ENCODE measurements around the gene PCP4.

PCP4 gene

DNA sequence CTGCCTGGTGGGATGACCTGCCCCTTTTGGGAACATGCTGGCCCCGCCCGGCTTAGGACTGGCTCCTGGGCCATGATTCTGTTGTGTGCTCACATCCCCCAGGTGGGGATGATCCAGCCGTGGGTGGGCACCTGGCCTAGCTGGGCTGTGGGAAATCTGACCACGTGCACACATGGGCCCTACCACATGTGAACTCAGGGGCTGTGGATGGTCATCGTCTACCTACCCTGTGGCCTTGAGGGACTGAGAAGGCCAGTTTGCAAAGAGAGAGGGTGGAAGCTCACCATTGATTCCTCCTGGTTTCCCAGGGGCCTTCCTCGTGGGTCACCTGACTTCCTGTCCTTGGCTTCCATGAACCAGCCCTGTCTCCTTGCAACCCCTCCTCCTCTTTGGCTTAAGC lies 19.4 kb upstream of the PCP4 start:
- Histone ChIP-seq H3K9ac (ENCODE audit: low read length) (no peak overlapping the region), H3K36me3 (ENCODE audit: control insufficient read depth, insufficient read depth, low read length, severe bottlenecking) (no peaks in the 10 kb centered on the region)

DNA sequence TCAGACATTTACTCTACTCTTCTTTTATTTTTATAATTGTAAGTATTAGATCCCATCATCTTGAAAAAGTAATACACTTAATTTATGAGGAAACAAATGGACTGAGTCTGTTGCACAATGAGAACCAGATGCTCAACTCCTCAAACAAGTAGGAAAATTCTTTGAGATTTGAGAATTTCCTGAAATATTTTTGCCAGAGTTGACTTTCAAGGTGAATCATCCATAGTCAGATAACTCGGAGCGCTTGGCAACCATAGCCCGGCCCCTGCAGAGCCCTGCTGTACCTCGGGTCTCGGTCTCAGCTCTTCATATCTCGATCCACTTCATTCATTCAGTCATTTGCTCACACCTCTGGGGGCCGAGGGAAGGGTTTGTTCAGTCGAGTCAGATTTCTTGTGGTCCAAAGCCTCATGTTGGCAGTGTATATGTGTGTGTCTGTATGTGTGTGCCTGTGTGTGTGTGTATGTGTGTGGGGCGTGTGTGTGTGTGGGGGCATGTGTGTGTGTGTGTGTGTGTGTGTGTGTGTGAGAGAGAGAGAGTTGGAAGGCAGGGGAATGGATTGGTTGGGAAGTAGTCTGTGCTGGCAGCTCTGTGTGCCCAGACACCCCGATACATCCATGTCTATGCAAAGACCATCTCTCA lies 18.1 kb upstream of the PCP4 start:
- Histone ChIP-seq H3K36me3 (ENCODE audit: control insufficient read depth, insufficient read depth, low read length, severe bottlenecking) (no peaks in the 10 kb centered on the region), H3K9me3 (ENCODE audit: control insufficient read depth, low read length) (no peaks in the 10 kb centered on the region), H3K4me3 (ENCODE audit: low read length) (no peak overlapping the region), H3K4me1 (ENCODE audit: control insufficient read depth, insufficient read depth, low read length) (no peaks in the 10 kb centered on the region), H3K9ac (ENCODE audit: low read length) (no peak overlapping the region), H3K27me3 (replicated peaks; ENCODE audit: control insufficient read depth, insufficient read depth, low read length) (no peaks in the 10 kb centered on the region)
- DNase-seq (ENCODE audit: low read depth), result peak; percentile 77

More for the DNA sequence above, 19.4 kb upstream of the PCP4 start:
- Histone ChIP-seq H3K4me3 (ENCODE audit: low read length) (no peak overlapping the region), H3K27me3 (replicated peaks; ENCODE audit: control insufficient read depth, insufficient read depth, low read length) (no peaks in the 10 kb centered on the region), H3K4me1 (ENCODE audit: control insufficient read depth, insufficient read depth, low read length) (no peaks in the 10 kb centered on the region), H3K9me3 (ENCODE audit: control insufficient read depth, low read length) (no peaks in the 10 kb centered on the region)
- no peak for DNase-seq (ENCODE audit: low read depth)

DNA sequence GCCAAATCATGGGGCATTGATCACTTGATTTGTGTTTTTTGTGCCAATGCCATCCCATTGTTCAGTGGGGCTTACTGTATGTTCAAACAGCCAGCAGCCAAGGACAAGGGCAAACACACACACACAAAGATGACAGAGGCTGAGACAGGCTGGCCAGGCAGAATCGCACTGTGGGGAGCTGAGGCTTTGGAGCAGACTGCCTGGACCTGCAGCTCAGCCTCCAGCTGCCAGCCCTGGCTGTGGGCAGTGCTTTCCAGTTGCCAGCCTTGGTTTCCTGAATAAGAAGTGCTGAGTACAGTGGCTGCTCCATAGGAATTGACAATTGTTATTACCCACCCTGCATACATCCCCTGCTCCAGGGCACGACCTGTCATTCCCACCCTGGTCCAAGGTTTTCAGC lies 16.9 kb upstream of the PCP4 start:
- no peaks in the 10 kb centered on the region for H3K36me3 ChIP-seq (ENCODE audit: control insufficient read depth, insufficient read depth, low read length, severe bottlenecking)
- no peak overlapping the region for H3K4me3 ChIP-seq (ENCODE audit: low read length)
- no peaks in the 10 kb centered on the region for H3K4me1 ChIP-seq (ENCODE audit: control insufficient read depth, insufficient read depth, low read length)
- DNase-seq (ENCODE audit: low read depth), result no peak
- H3K9me3 ChIP-seq (ENCODE audit: control insufficient read depth, low read length), result no peaks in the 10 kb centered on the region
- no peaks in the 10 kb centered on the region for H3K27me3 ChIP-seq (replicated peaks; ENCODE audit: control insufficient read depth, insufficient read depth, low read length)
- H3K9ac ChIP-seq (ENCODE audit: low read length), result no peak overlapping the region

DNA sequence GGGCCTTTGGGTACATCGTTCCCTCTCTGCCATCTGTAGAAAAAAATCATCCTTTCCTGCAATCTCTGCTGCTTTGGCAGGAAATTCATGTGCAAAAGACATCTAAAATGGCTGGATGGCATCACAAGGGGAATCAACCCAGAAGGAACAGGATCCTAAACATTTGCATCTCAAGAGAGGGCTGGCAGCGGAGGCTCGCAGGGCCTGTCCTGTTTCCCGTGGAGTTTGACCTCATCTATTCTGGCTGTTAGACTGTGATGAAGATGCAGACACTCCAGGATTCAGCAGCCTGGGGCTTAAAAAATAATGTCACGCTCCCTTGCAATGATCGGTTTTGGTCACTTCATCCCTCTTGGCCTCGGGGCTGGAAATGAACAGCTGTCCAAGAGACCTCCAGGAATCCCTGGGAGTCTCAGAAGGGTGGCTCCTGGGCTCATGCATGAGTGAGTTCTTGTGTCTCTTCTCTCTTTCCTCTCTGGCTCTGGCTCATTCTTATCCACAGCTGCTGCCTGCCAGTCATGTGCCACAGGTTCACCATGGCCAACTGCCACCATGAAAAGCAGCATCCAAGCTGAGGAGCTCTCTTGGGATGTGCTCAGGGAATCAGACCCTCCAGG lies 16.1 kb upstream of the PCP4 start:
- H3K4me1 ChIP-seq (ENCODE audit: control insufficient read depth, insufficient read depth, low read length), result no peaks in the 10 kb centered on the region
- no peak for DNase-seq (ENCODE audit: low read depth)
- H3K9me3 ChIP-seq (ENCODE audit: control insufficient read depth, low read length), result no peaks in the 10 kb centered on the region
- H3K27me3 ChIP-seq (replicated peaks; ENCODE audit: control insufficient read depth, insufficient read depth, low read length), result no peaks in the 10 kb centered on the region
- H3K9ac ChIP-seq (ENCODE audit: low read length), result no peak overlapping the region
- H3K36me3 ChIP-seq (ENCODE audit: control insufficient read depth, insufficient read depth, low read length, severe bottlenecking), result no peaks in the 10 kb centered on the region
- no peak overlapping the region for H3K4me3 ChIP-seq (ENCODE audit: low read length)

DNA sequence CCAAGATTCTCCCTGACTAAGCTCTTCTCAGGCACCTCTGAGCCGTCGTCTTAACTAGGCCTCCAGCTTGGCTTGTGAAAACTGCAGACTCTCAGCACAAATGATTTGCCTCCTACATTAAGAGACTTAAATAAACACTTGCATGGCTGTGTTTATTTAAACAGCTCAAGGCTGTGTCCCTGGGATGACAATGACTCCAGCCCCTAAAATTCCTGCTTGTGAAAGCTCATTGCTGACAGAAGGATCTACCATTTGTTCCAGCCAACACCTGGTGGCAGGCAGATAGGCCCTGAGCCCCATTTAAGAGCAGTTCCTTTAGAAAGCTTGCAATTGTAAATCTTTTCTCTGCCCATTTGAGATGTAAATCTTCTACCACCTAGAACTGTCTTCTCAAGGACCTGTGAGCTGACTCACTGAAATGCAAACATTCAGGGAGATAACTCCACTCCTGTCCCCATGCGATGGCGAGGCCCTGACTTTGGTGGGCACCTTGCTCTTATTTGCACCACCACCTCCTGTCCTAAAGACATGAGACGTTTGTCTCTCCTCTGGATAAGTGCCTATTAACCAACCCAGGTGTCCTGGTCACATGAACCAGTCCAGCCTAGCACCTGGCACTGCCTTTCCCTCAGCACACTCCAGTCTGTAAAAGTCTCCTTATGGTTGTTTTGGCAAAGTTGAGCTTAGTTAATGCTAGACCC lies 15.1 kb upstream of the PCP4 start:
- H3K36me3 ChIP-seq (ENCODE audit: control insufficient read depth, insufficient read depth, low read length, severe bottlenecking), result no peaks in the 10 kb centered on the region
- DNase-seq (ENCODE audit: low read depth), result peak; percentile 16
- no peaks in the 10 kb centered on the region for H3K9me3 ChIP-seq (ENCODE audit: control insufficient read depth, low read length)
- H3K4me3 ChIP-seq (ENCODE audit: low read length), result no peak overlapping the region
- H3K4me1 ChIP-seq (ENCODE audit: control insufficient read depth, insufficient read depth, low read length), result no peaks in the 10 kb centered on the region
- no peaks in the 10 kb centered on the region for H3K27me3 ChIP-seq (replicated peaks; ENCODE audit: control insufficient read depth, insufficient read depth, low read length)
- H3K9ac ChIP-seq (ENCODE audit: low read length), result no peak overlapping the region

DNA sequence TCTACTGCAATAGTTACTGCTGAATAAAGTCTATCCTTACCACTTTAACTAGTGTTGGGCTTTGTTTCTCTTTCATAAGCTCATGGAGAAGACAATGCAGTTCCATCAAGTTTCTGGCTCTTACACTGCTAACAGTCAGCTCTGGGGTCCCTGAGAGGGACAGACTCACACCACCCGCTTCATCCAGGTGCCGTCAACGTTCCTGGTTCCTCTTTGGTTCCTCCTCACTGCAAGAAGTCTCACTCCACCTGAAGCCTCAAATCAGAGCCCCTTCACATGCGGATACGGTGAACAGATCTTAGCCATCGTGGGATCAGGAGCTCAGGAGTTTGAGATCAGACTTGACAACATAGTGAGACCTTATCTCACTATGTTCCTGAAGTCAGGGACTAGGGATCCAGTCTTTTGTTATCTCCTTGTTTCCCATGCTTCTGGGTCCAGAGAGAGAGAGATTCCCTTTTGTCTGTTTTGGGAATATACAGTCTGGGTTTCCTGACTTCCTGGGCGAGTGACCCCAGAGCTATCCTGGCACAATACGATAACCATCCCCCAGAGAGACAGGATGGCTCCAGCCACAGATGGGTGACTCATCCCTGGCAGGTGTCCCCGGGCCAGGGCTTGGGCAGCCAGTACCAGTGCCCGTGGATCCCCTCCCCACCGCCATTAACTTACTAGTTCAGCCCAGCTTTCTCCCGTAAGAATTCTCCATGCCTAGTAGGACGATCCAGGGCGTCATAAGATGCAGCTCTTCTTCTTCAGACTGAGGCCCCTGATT lies 14.3 kb upstream of the PCP4 start:
- Histone ChIP-seq H3K9ac (ENCODE audit: low read length) (no peak overlapping the region), H3K36me3 (ENCODE audit: control insufficient read depth, insufficient read depth, low read length, severe bottlenecking) (no peaks in the 10 kb centered on the region)

DNA sequence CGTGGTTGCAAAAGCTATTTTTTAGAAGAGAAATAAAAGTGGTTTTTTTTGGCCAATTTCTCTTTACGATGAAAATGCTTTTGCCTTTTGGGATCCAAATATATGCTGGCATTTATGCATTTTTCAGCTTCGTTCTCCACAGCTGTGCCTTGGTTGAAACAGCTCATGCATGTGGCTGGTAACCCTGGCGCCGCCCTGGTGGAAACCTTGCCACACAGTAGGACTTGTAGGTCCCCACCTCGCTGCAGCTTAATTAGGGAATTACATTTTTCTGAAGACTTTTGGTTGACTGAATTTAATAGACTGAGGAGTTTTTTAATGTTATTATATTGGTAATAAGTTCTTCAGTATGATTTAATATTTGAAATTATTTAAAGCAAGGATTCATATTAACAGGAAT lies 12.7 kb upstream of the PCP4 start:
- no peaks in the 10 kb centered on the region for H3K36me3 ChIP-seq (ENCODE audit: control insufficient read depth, insufficient read depth, low read length, severe bottlenecking)
- H3K9me3 ChIP-seq (ENCODE audit: control insufficient read depth, low read length), result no peaks in the 10 kb centered on the region
- no peaks in the 10 kb centered on the region for H3K27me3 ChIP-seq (replicated peaks; ENCODE audit: control insufficient read depth, insufficient read depth, low read length)
- no peak overlapping the region for H3K4me3 ChIP-seq (ENCODE audit: low read length)
- H3K4me1 ChIP-seq (ENCODE audit: control insufficient read depth, insufficient read depth, low read length), result no peaks in the 10 kb centered on the region
- DNase-seq (ENCODE audit: low read depth), result no peak
- no peak overlapping the region for H3K9ac ChIP-seq (ENCODE audit: low read length)

More for the DNA sequence above, 14.3 kb upstream of the PCP4 start:
- Histone ChIP-seq H3K4me1 (ENCODE audit: control insufficient read depth, insufficient read depth, low read length) (no peaks in the 10 kb centered on the region), H3K9me3 (ENCODE audit: control insufficient read depth, low read length) (no peaks in the 10 kb centered on the region), H3K4me3 (ENCODE audit: low read length) (no peak overlapping the region), H3K27me3 (replicated peaks; ENCODE audit: control insufficient read depth, insufficient read depth, low read length) (no peaks in the 10 kb centered on the region)
- no peak for DNase-seq (ENCODE audit: low read depth)

DNA sequence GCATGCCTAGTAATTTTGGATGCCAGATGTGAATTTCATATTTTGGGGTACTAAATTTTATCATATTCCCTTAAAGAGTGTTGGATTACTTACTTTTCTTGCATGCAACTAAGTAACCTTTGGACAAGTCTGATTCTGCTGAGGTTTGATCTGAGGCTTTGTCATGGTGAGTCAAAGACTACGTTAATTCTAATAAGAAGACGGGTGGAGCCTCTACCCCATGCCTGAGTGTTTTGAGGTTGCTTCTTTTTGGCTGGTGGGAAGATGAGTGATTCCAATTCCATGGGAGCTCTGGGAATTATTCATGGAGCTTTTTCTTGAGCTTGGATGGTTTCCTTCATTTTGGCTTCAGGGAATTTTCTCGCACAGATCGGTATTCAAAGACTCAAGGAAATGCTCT lies 11.6 kb upstream of the PCP4 start:
- H3K36me3 ChIP-seq (ENCODE audit: control insufficient read depth, insufficient read depth, low read length, severe bottlenecking), result no peaks in the 10 kb centered on the region

DNA sequence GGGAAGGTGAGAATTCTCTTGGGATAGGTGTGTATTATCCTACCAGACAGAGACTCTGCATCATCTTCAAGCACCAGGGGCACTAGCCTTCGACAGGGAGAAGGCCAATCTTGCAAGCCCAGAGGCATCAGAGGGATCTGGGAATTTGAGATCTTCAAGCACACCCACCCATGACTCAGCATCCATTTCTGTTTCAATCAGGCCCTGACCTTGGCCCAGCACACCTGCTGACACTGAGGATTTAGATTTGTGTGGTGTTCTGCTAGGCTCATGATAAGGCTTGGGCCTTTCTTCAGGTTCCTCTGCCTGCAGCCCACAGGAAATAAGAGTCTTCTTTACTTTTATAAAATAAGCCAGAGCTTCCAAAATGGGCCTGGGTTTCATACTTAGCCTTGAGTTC lies 6.6 kb upstream of the PCP4 start:
- H3K36me3 ChIP-seq (ENCODE audit: control insufficient read depth, insufficient read depth, low read length, severe bottlenecking), result no peaks in the 10 kb centered on the region
- peaks cover 4% of the 10 kb centered on the region for H3K27me3 ChIP-seq (replicated peaks; ENCODE audit: control insufficient read depth, insufficient read depth, low read length)
- DNase-seq (ENCODE audit: low read depth), result no peak
- H3K9me3 ChIP-seq (ENCODE audit: control insufficient read depth, low read length), result no peaks in the 10 kb centered on the region
- H3K4me3 ChIP-seq (ENCODE audit: low read length), result no peak overlapping the region
- H3K4me1 ChIP-seq (ENCODE audit: control insufficient read depth, insufficient read depth, low read length), result no peaks in the 10 kb centered on the region
- no peak overlapping the region for H3K9ac ChIP-seq (ENCODE audit: low read length)

More for the DNA sequence above, 11.6 kb upstream of the PCP4 start:
- Histone ChIP-seq H3K4me1 (ENCODE audit: control insufficient read depth, insufficient read depth, low read length) (no peaks in the 10 kb centered on the region), H3K9ac (ENCODE audit: low read length) (no peak overlapping the region), H3K9me3 (ENCODE audit: control insufficient read depth, low read length) (no peaks in the 10 kb centered on the region), H3K4me3 (ENCODE audit: low read length) (no peak overlapping the region), H3K27me3 (replicated peaks; ENCODE audit: control insufficient read depth, insufficient read depth, low read length) (no peaks in the 10 kb centered on the region)
- DNase-seq (ENCODE audit: low read depth), result no peak

DNA sequence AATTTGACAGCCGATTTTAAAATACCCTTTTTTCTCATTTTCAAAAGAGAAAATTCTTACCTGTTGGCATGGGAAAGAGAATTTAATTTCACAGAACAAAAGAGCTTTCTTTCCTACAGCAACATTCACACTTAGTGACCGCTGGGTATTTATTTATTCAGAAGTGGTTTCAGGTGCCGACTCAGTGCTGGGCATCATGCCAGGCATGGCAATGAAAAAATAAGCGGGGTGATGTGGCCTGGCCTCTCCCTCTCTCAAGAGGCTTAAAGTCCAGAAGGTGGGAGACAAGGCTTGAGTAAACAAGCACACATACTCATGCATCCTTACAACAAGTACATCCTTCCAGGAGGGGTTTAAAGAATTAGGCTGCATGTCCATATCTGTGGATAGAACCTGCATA lies 4.1 kb upstream of the PCP4 start:
- Histone ChIP-seq H3K27me3 (replicated peaks; ENCODE audit: control insufficient read depth, insufficient read depth, low read length) (peaks cover 19% of the 10 kb centered on the region), H3K9me3 (ENCODE audit: control insufficient read depth, low read length) (no peaks in the 10 kb centered on the region), H3K36me3 (ENCODE audit: control insufficient read depth, insufficient read depth, low read length, severe bottlenecking) (no peaks in the 10 kb centered on the region), H3K9ac (ENCODE audit: low read length) (no peak overlapping the region), H3K4me1 (ENCODE audit: control insufficient read depth, insufficient read depth, low read length) (no peaks in the 10 kb centered on the region), H3K4me3 (ENCODE audit: low read length) (no peak overlapping the region)
- peak; percentile 7 for DNase-seq (ENCODE audit: low read depth)

DNA sequence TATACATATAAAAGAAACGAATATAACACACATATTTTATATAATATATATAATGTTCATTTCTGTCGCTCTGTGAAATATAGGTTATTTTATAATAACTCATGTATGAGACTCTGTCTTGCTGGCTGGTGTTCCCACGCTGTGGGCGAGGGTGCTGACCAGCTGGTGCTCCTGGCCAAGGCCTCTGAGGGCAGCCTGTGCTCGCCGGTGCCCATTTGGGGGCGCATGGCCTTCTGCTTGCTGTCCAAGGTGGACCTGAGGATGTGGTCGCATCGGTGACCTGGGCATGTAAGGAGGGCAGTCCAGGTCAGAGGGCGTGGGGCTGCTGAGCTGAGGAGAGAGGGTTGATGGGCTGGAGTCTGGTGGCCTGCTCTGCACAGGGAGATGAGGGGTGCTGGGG lies 1.1 kb upstream of the PCP4 start:
- no peak overlapping the region for H3K9ac ChIP-seq (ENCODE audit: low read length)
- H3K9me3 ChIP-seq (ENCODE audit: control insufficient read depth, low read length), result no peaks in the 10 kb centered on the region
- H3K36me3 ChIP-seq (ENCODE audit: control insufficient read depth, insufficient read depth, low read length, severe bottlenecking), result no peaks in the 10 kb centered on the region
- no peak for DNase-seq (ENCODE audit: low read depth)
- no peak overlapping the region for H3K4me3 ChIP-seq (ENCODE audit: low read length)
- H3K27me3 ChIP-seq (replicated peaks; ENCODE audit: control insufficient read depth, insufficient read depth, low read length), result peaks cover 27% of the 10 kb centered on the region
- H3K4me1 ChIP-seq (ENCODE audit: control insufficient read depth, insufficient read depth, low read length), result no peaks in the 10 kb centered on the region
